Metanephros (tissue), 2 donors: Measurements from ENCODE around the gene EEF1A1. TPM values are rescaled to one million over a fixed set of nuclear protein-coding genes. Genes with fewer than 3 reads are reported as not detected.

Source experiments
- small RNA-seq: library from RNA; depleted of rRNA; stranded (forward); fragments of <200 nt; gene quantifications from one replicate; pipeline ENCODE3, GENCODE V24; 2014; ENCODE audit warnings: low replicate concordance
- total RNA-seq: library from RNA; depleted of rRNA; stranded (reverse); fragments of >200 nt; gene quantifications from one replicate; pipeline ENCODE4 v1.2.3, GENCODE V29; 2014

EEF1A1 gene
- 13,189 TPM for total RNA-seq

GRCh38 chr6:73520688-73521350, at the start of gene EEF1A1:
EEF1A1 (minus strand) TSS chr6:73521032; CDS start chr6:73520026, 1,006 bp downstream.

Small RNAs within 50 kb of the gene (small RNA-seq; reads per million reads assigned to genes)
- not detected for gene AL603910.2
- gene RN7SL827P, result not detected

Other genes starting within 250 kb of the EEF1A1 start
- gene DPPA5, start 166.8 kb downstream of the EEF1A1 start, total RNA-seq, result not detected
- not detected for gene KHDC3L, start 158.4 kb downstream of the EEF1A1 start, total RNA-seq
- gene OOEP, start 151.1 kb downstream of the EEF1A1 start, total RNA-seq, result not detected
- gene DDX43, start 126.2 kb downstream of the EEF1A1 start, total RNA-seq, result 0.12 TPM
- 6.5 TPM for gene CGAS, start 68.7 kb downstream of the EEF1A1 start, total RNA-seq
- 23.9 TPM for gene MTO1, start 59.3 kb downstream of the EEF1A1 start, total RNA-seq
- gene SLC17A5, start 133.0 kb upstream of the EEF1A1 start, total RNA-seq, result 14.2 TPM
- 18.4 TPM for gene CD109, start 175.2 kb upstream of the EEF1A1 start, total RNA-seq